Neural progenitor cell (in vitro differentiated cells): ENCODE measurements around the gene IL1RL1. TPM values are rescaled to one million over a fixed set of nuclear protein-coding genes. Genes with fewer than 3 reads are reported as not detected.

ENCODE experiments used
- DNase-seq: peaks from one replicate; pipeline ENCODE4 v3.0.0-alpha.2; 2016; ENCODE audit warnings: low spot score
- H2AFZ ChIP-seq: fragments of 200-600 bp; sonication (generic); replicated peaks from 2 replicates; pipeline ENCODE4 v1.6.1; 2016; ENCODE audit warnings: antibody characterized with exemption
- H3F3A ChIP-seq: fragments of 200-600 bp; sonication (generic); 2 replicates; pipeline ENCODE4 v1.6.1; 2016; ENCODE audit warnings: antibody characterized with exemption, low read depth
- H3K27ac ChIP-seq: fragments of 200-600 bp; sonication (generic); 2 replicates; pipeline ENCODE4 v1.5.1; 2016; ENCODE audit warnings: mild to moderate bottlenecking
- H3K27me3 ChIP-seq: fragments of 200-600 bp; sonication (generic); 2 replicates; pipeline ENCODE4 v1.6.1; 2016; ENCODE audit warnings: mild to moderate bottlenecking, moderate library complexity
- H3K36me3 ChIP-seq: fragments of 200-600 bp; sonication (generic); 2 replicates; pipeline ENCODE4 v1.5.1; 2016
- H3K4me1 ChIP-seq: fragments of 200-600 bp; sonication (generic); 2 replicates; pipeline ENCODE4 v1.6.1; 2016; ENCODE audit warnings: mixed run types
- H3K4me2 ChIP-seq: fragments of 200-600 bp; sonication (generic); 2 replicates; pipeline ENCODE4 v1.6.1; 2016
- H3K4me3 ChIP-seq: fragments of 200-600 bp; sonication (generic); 2 replicates; pipeline ENCODE4 v1.5.1; 2016
- H3K79me2 ChIP-seq: fragments of 200-600 bp; sonication (generic); 2 replicates; pipeline ENCODE4 v1.6.1; 2016; ENCODE audit warnings: low read depth
- H3K9ac ChIP-seq: fragments of 200-600 bp; sonication (generic); 2 replicates; pipeline ENCODE4 v1.6.1; 2016
- H3K9me3 ChIP-seq: fragments of 200-600 bp; sonication (generic); 2 replicates; pipeline ENCODE4 v1.5.1; 2016; ENCODE audit warnings: low read depth
- H4K20me1 ChIP-seq: fragments of 200-600 bp; sonication (generic); 2 replicates; pipeline ENCODE4 v1.6.1; 2016; ENCODE audit warnings: low read depth
- H3K27ac Mint-ChIP-seq: 3 replicates; pipeline ENCODE4 v1.8.0; 2021; ENCODE audit warnings: mixed read lengths
- H3K27me3 Mint-ChIP-seq: 2 replicates; pipeline ENCODE4 v1.8.0; 2022; ENCODE audit warnings: low read depth, mild to moderate bottlenecking, inconsistent platforms, moderate library complexity, mixed read lengths; ENCODE audit not compliant: insufficient read depth
- H3K36me3 Mint-ChIP-seq: 3 replicates; pipeline ENCODE4 v1.8.0; 2021; ENCODE audit warnings: mixed read lengths
- H3K4me1 Mint-ChIP-seq: 3 replicates; pipeline ENCODE4 v1.8.0; 2021; ENCODE audit warnings: mixed read lengths
- H3K4me3 Mint-ChIP-seq: 3 replicates; pipeline ENCODE4 v1.8.0; 2021; ENCODE audit warnings: mild to moderate bottlenecking, moderate library complexity, mixed read lengths
- H3K9me3 Mint-ChIP-seq: 3 replicates; pipeline ENCODE4 v1.8.0; 2020; ENCODE audit warnings: mixed read lengths
- EZH2 ChIP-seq: fragments of 200-600 bp; sonication (generic); IDR thresholded peaks from 2 replicates; pipeline ENCODE4 v1.6.1; 2017; ENCODE audit warnings: antibody characterized with exemption, mild to moderate bottlenecking, moderate library complexity
- EZH2phosphoT487 ChIP-seq: fragments of 200-600 bp; sonication (generic); IDR thresholded peaks from 2 replicates; pipeline ENCODE4 v1.6.1; 2017; ENCODE audit warnings: antibody characterized with exemption
- total RNA-seq: library from RNA; depleted of rRNA; stranded (reverse); fragments of >200 nt; gene quantifications from 2 replicates; pipeline ENCODE4 v1.2.3, GENCODE V29; 2015; ENCODE audit warnings: low replicate concordance
- TF ChIP-seq, protein P1 (sequence below): fragments of 200-600 bp; sonication (generic); IDR thresholded peaks from 2 replicates; pipeline ENCODE4 v1.5.1; 2017; ENCODE audit warnings: antibody characterized with exemption, mild to moderate bottlenecking

The IL1RL1 gene
- total RNA-seq, 1 donor from 2014 or later, result not detected

DNA sequence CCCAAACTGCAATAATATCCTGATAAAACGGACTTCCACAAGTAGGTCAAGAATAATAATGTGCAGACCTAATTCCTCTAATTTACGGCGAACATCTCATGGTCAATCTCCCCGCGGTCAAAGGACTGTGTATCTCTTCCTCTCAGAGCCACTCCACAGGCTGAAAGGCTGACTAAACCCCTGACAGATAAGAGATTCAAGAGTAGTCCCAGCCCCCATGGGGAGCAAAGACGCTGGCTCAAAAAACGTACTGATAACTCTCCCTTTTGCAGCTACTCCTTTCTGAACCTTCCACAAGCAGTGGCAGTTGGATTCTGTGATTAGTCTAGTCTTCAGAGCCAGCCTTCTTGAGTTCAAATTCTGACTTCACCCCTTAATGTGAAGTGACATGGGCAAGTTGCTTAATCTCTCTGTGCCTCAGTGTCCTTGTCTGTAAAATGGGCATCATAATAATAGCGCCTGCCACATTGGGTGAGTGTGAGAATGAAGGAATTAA lies 24.6 kb downstream of the IL1RL1 start:
- Histone ChIP-seq H4K20me1 (no peaks in the 10 kb centered on the region), H3K4me3 (no peak overlapping the region), H3K4me2 (no peak overlapping the region), H3K4me1 (no peaks in the 10 kb centered on the region), H3K9ac (no peak overlapping the region), H3K27me3 (no peaks in the 10 kb centered on the region), H3K79me2 (no peaks in the 10 kb centered on the region), H3K9me3 (no peaks in the 10 kb centered on the region), H3K27ac (no peak overlapping the region), H2AFZ (no peak overlapping the region), H3K36me3 (no peaks in the 10 kb centered on the region), H3F3A (no peaks in the 10 kb centered on the region)
- DNase-seq, result no peak
- no peak overlapping the region for H3K4me3 Mint-ChIP-seq
- H3K36me3 Mint-ChIP-seq, result no peaks in the 10 kb centered on the region
- TF ChIP-seq, protein P1, sequence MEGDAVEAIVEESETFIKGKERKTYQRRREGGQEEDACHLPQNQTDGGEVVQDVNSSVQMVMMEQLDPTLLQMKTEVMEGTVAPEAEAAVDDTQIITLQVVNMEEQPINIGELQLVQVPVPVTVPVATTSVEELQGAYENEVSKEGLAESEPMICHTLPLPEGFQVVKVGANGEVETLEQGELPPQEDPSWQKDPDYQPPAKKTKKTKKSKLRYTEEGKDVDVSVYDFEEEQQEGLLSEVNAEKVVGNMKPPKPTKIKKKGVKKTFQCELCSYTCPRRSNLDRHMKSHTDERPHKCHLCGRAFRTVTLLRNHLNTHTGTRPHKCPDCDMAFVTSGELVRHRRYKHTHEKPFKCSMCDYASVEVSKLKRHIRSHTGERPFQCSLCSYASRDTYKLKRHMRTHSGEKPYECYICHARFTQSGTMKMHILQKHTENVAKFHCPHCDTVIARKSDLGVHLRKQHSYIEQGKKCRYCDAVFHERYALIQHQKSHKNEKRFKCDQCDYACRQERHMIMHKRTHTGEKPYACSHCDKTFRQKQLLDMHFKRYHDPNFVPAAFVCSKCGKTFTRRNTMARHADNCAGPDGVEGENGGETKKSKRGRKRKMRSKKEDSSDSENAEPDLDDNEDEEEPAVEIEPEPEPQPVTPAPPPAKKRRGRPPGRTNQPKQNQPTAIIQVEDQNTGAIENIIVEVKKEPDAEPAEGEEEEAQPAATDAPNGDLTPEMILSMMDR, result no peak
- no peak for TF ChIP-seq EZH2
- TF ChIP-seq EZH2phosphoT487, result no peak
- H3K4me1 Mint-ChIP-seq, result no peaks in the 10 kb centered on the region
- H3K27me3 Mint-ChIP-seq, result no peaks in the 10 kb centered on the region
- no peak overlapping the region for H3K27ac Mint-ChIP-seq
- no peaks in the 10 kb centered on the region for H3K9me3 Mint-ChIP-seq

DNA sequence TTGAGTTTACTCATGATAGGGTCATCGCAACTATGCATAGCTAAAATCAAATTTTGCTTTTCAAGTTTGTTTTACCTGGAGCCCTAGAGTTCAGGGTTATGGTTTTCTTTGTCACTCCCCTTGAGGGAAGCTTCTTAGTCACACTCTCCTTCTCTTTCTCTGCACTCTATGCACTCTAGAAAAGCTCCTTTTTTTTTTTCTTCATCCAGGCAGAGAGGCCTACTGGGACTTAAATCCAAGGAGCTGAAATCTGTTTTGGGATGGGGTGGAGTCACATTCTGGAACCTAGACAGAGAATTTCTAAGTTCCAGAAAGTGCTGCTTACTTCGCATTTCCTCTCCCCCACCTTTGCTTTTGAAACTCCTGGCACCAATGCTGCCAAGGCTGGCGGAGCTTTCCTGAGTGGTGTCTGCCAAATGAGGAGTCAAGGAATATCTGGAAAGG lies 25.2 kb downstream of the IL1RL1 start:
- no peaks in the 10 kb centered on the region for H3K36me3 ChIP-seq
- no peak overlapping the region for H3K4me2 ChIP-seq
- no peak overlapping the region for H2AFZ ChIP-seq
- no peak for DNase-seq
- H3F3A ChIP-seq, result no peaks in the 10 kb centered on the region
- no peaks in the 10 kb centered on the region for H3K79me2 ChIP-seq
- no peak overlapping the region for H3K4me3 ChIP-seq
- Mint-ChIP-seq H3K9me3 (no peaks in the 10 kb centered on the region), H3K4me3 (no peak overlapping the region), H3K36me3 (no peaks in the 10 kb centered on the region), H3K27me3 (no peaks in the 10 kb centered on the region), H3K27ac (no peak overlapping the region), H3K4me1 (no peaks in the 10 kb centered on the region)
- H3K27me3 ChIP-seq, result no peaks in the 10 kb centered on the region
- no peak overlapping the region for H3K9ac ChIP-seq
- no peaks in the 10 kb centered on the region for H3K9me3 ChIP-seq
- H3K27ac ChIP-seq, result no peak overlapping the region
- no peaks in the 10 kb centered on the region for H3K4me1 ChIP-seq
- H4K20me1 ChIP-seq, result no peaks in the 10 kb centered on the region
- TF ChIP-seq EZH2phosphoT487 (no peak), EZH2 (no peak)
- TF ChIP-seq, protein P1, result no peak

DNA sequence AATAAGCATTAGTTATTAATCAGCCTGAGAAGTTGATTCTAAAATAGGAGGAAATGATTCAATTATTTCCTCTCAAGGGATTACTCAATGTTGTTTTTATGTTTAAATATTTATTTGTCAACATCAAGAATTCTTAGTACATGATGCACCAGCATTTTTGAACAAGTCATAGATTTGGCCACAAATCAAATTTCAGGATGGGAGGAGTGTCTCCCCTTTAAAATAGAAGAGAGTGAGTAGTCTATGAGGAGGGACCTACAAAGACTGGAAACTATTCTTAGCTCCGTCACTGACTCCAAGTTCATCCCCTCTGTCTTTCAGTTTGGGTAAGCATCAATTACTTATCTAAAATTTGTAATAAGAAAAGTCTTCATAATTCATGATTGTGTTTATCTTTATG lies 25.6 kb downstream of the IL1RL1 start:
- no peak overlapping the region for H2AFZ ChIP-seq
- H3K36me3 ChIP-seq, result no peaks in the 10 kb centered on the region
- no peak overlapping the region for H3K9ac ChIP-seq
- no peaks in the 10 kb centered on the region for H3F3A ChIP-seq
- Mint-ChIP-seq H3K4me1 (no peaks in the 10 kb centered on the region), H3K4me3 (no peak overlapping the region), H3K9me3 (no peaks in the 10 kb centered on the region), H3K36me3 (no peaks in the 10 kb centered on the region), H3K27ac (no peak overlapping the region), H3K27me3 (no peaks in the 10 kb centered on the region)
- no peak overlapping the region for H3K4me2 ChIP-seq
- no peaks in the 10 kb centered on the region for H3K4me1 ChIP-seq
- H4K20me1 ChIP-seq, result no peaks in the 10 kb centered on the region
- TF ChIP-seq EZH2 (no peak), EZH2phosphoT487 (no peak)
- TF ChIP-seq, protein P1, result no peak
- H3K4me3 ChIP-seq, result no peak overlapping the region
- H3K27ac ChIP-seq, result no peak overlapping the region
- H3K9me3 ChIP-seq, result no peaks in the 10 kb centered on the region
- DNase-seq, result no peak
- no peaks in the 10 kb centered on the region for H3K79me2 ChIP-seq
- no peaks in the 10 kb centered on the region for H3K27me3 ChIP-seq
